ENCODE measurements around the gene PLBD1.

- no peak for TF ChIP-seq POLR2A (IDR thresholded peaks at IDR 0.05)
- TF ChIP-seq, protein P1, sequence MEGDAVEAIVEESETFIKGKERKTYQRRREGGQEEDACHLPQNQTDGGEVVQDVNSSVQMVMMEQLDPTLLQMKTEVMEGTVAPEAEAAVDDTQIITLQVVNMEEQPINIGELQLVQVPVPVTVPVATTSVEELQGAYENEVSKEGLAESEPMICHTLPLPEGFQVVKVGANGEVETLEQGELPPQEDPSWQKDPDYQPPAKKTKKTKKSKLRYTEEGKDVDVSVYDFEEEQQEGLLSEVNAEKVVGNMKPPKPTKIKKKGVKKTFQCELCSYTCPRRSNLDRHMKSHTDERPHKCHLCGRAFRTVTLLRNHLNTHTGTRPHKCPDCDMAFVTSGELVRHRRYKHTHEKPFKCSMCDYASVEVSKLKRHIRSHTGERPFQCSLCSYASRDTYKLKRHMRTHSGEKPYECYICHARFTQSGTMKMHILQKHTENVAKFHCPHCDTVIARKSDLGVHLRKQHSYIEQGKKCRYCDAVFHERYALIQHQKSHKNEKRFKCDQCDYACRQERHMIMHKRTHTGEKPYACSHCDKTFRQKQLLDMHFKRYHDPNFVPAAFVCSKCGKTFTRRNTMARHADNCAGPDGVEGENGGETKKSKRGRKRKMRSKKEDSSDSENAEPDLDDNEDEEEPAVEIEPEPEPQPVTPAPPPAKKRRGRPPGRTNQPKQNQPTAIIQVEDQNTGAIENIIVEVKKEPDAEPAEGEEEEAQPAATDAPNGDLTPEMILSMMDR (IDR thresholded peaks at IDR 0.05) = no peak
Observed at GRCh38 chr12:14514154-14514842, 53.4 kb downstream of the PLBD1 start.
